MM.1S (cell line): Measurements from ENCODE around the gene FYCO1.

Source experiments
- DNase-seq: peaks from one replicate; pipeline ENCODE4 v3.0.0-alpha.2; 2015
- H2AFZ ChIP-seq: fragments of 300-600 bp; sonication (generic); 2 replicates; pipeline ENCODE4 v1.6.0; 2016; ENCODE audit warnings: antibody characterized with exemption, low read length
- H3F3A ChIP-seq: fragments of 300-600 bp; sonication (generic); 2 replicates; pipeline ENCODE4 v1.6.1; 2016; ENCODE audit warnings: mild to moderate bottlenecking, antibody characterized with exemption, low read length, moderate library complexity, mixed read lengths; ENCODE audit not compliant: insufficient read depth
- H3K27ac ChIP-seq: fragments of 300-600 bp; sonication (generic); 2 replicates; pipeline ENCODE4 v1.5.1; 2016; ENCODE audit warnings: mild to moderate bottlenecking, low read length
- H3K27me3 ChIP-seq: fragments of 300-600 bp; sonication (generic); replicated peaks from 2 replicates; pipeline ENCODE4 v1.6.0; 2016; ENCODE audit warnings: low read length; ENCODE audit not compliant: insufficient read depth
- H3K36me3 ChIP-seq: fragments of 300-600 bp; sonication (generic); replicated peaks from 2 replicates; pipeline ENCODE4 v1.6.1; 2016; ENCODE audit warnings: mild to moderate bottlenecking, low read length, mixed read lengths; ENCODE audit not compliant: insufficient read depth
- H3K4me1 ChIP-seq: fragments of 300-600 bp; sonication (generic); 2 replicates; pipeline ENCODE4 v1.6.1; 2016; ENCODE audit warnings: low read length, mixed read lengths
- H3K4me2 ChIP-seq: fragments of 300-600 bp; sonication (generic); 2 replicates; pipeline ENCODE4 v1.6.0; 2016; ENCODE audit warnings: low read depth, low read length
- H3K4me3 ChIP-seq: fragments of 300-600 bp; sonication (generic); 2 replicates; pipeline ENCODE4 v1.5.1; 2016; ENCODE audit warnings: low read length, mixed read lengths
- H3K79me2 ChIP-seq: fragments of 300-600 bp; sonication (generic); 2 replicates; pipeline ENCODE4 v1.6.1; 2016; ENCODE audit warnings: mixed run types, low read length, mixed read lengths
- H3K9ac ChIP-seq: fragments of 300-600 bp; sonication (generic); 2 replicates; pipeline ENCODE4 v1.6.1; 2016; ENCODE audit warnings: low read length, mixed read lengths
- H3K9me2 ChIP-seq: fragments of 300-600 bp; sonication (generic); replicated peaks from 2 replicates; pipeline ENCODE4 v1.6.1; 2016; ENCODE audit warnings: mild to moderate bottlenecking, low read length, mixed read lengths; ENCODE audit not compliant: insufficient read depth
- H3K9me3 ChIP-seq: fragments of 300-600 bp; sonication (generic); replicated peaks from 2 replicates; pipeline ENCODE4 v1.6.1; 2016; ENCODE audit warnings: mild to moderate bottlenecking, low read length, mixed read lengths; ENCODE audit not compliant: insufficient read depth
- H4K20me1 ChIP-seq: fragments of 300-600 bp; sonication (generic); 2 replicates; pipeline ENCODE4 v1.6.1; 2016; ENCODE audit warnings: mild to moderate bottlenecking, low read length, moderate library complexity, mixed read lengths; ENCODE audit not compliant: insufficient read depth
- EZH2 ChIP-seq: fragments of 300-600 bp; sonication (generic); optimal IDR thresholded peaks from 2 replicates; pipeline ENCODE3; 2017; ENCODE audit warnings: low read depth, mild to moderate bottlenecking, antibody characterized with exemption, low read length, mixed read lengths
- EZH2phosphoT487 ChIP-seq: fragments of 300-600 bp; sonication (generic); IDR thresholded peaks from 2 replicates; pipeline ENCODE4 v1.6.1; 2018; ENCODE audit warnings: antibody characterized with exemption, low read length
- TF ChIP-seq, protein P1 (sequence below): fragments of 300-600 bp; sonication (generic); IDR thresholded peaks from 2 replicates; pipeline ENCODE4 v1.5.1; 2016; ENCODE audit warnings: antibody characterized with exemption, low read length, mixed read lengths

FYCO1 gene

DNA sequence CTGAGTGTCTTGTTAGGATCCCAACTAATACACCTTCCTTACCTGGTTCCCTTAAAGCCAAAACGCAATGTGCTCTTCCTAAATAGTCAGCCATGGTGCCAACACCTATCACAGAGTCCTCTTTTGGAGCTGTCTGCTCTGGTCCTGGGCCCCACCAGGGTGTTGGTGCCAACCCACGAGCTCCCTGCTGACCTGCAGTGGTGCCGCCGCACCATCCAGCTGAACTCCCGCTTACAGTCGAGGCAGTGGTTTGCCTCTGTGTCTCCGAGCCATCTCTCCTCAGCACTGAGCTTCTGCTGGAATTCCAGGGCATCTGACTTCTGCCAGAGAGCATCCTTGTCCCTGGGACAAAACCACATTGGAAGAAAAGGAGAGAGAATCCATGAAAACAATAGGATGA lies 36.4 kb downstream of the FYCO1 start:
- Histone ChIP-seq H3K4me3 (no peak overlapping the region), H3K9me3 (no peaks in the 10 kb centered on the region), H3K27me3 (no peaks in the 10 kb centered on the region), H4K20me1 (no peaks in the 10 kb centered on the region), H3K27ac (no peak overlapping the region), H3K36me3 (no peaks in the 10 kb centered on the region), H3K9me2 (no peaks in the 10 kb centered on the region), H3K4me1 (peaks cover 18% of the 10 kb centered on the region), H2AFZ (no peak overlapping the region), H3K9ac (no peak overlapping the region), H3K4me2 (no peak overlapping the region), H3F3A (0 out of 2 replicates have a peak, but pooled peaks cover 2% of the 10 kb centered on the region), H3K79me2 (no peaks in the 10 kb centered on the region)
- TF ChIP-seq, protein P1, sequence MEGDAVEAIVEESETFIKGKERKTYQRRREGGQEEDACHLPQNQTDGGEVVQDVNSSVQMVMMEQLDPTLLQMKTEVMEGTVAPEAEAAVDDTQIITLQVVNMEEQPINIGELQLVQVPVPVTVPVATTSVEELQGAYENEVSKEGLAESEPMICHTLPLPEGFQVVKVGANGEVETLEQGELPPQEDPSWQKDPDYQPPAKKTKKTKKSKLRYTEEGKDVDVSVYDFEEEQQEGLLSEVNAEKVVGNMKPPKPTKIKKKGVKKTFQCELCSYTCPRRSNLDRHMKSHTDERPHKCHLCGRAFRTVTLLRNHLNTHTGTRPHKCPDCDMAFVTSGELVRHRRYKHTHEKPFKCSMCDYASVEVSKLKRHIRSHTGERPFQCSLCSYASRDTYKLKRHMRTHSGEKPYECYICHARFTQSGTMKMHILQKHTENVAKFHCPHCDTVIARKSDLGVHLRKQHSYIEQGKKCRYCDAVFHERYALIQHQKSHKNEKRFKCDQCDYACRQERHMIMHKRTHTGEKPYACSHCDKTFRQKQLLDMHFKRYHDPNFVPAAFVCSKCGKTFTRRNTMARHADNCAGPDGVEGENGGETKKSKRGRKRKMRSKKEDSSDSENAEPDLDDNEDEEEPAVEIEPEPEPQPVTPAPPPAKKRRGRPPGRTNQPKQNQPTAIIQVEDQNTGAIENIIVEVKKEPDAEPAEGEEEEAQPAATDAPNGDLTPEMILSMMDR: no peak
- no peak for TF ChIP-seq EZH2phosphoT487
- DNase-seq: no peak

DNA sequence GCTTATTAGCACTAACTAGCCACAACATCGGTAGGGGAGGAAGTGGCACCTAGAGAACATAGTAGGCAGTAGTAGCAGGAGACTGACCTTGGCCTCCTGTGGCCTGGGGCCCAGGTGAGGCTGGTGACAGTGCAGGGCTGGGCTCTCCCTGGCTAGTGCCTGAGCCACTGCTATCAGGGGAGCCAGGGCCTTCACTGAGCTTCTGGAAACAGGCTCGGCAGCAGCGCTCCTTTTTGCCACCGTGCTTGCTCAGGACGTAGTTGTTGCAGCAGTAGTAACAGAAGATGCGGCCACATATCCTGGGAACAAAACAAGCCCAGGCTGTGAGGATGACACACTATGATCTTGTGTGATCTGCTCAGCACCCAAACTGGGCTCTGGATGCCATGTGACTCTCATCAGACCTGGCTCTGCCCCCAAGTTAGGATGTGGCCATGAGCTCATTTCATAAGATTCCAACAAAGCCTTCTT lies 37.3 kb downstream of the FYCO1 start:
- Histone ChIP-seq H3K9me2 (no peaks in the 10 kb centered on the region), H3K79me2 (no peaks in the 10 kb centered on the region), H2AFZ (no peak overlapping the region), H3K4me1 (peaks cover 16% of the 10 kb centered on the region), H3F3A (0 out of 2 replicates have a peak, but pooled peaks cover 2% of the 10 kb centered on the region), H4K20me1 (no peaks in the 10 kb centered on the region), H3K36me3 (no peaks in the 10 kb centered on the region), H3K27me3 (no peaks in the 10 kb centered on the region), H3K9ac (no peak overlapping the region), H3K9me3 (no peaks in the 10 kb centered on the region), H3K4me3 (no peak overlapping the region), H3K27ac (no peak overlapping the region), H3K4me2 (no peak overlapping the region)
- DNase-seq: no peak
- TF ChIP-seq, protein P1: no peak
- TF ChIP-seq EZH2: no peak
- no peak for TF ChIP-seq EZH2phosphoT487

DNA sequence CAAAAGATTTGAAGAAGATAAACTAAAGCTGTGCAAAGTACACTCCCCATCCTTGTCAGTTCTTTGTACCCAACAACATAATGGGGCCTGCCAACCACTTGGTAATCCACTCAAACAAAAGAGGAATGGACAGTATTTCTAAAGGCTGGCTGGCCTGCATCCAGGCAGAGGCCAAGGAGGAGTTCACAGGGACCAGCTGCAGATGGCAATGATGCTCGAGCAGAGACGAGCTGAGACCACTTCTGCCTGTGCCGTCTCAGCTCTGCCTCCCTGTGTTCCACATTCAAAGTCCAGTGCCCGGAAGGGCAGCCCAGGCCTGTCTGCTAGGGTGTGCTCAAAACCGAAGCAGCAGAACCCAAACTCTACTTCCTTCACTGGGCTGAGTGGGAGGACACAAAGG lies 38.0 kb downstream of the FYCO1 start:
- 0 out of 2 replicates have a peak, but pooled peaks cover 2% of the 10 kb centered on the region for H3F3A ChIP-seq
- peaks cover 11% of the 10 kb centered on the region for H3K4me1 ChIP-seq
- no peak for DNase-seq
- TF ChIP-seq EZH2: no peak
- TF ChIP-seq, protein P1: no peak
- TF ChIP-seq EZH2phosphoT487: no peak
- H3K36me3 ChIP-seq: no peaks in the 10 kb centered on the region
- H2AFZ ChIP-seq: no peak overlapping the region
- H3K27me3 ChIP-seq: no peaks in the 10 kb centered on the region
- no peaks in the 10 kb centered on the region for H4K20me1 ChIP-seq
- H3K27ac ChIP-seq: no peak overlapping the region
- no peaks in the 10 kb centered on the region for H3K9me3 ChIP-seq
- no peak overlapping the region for H3K9ac ChIP-seq
- H3K4me3 ChIP-seq: no peak overlapping the region
- no peak overlapping the region for H3K4me2 ChIP-seq
- no peaks in the 10 kb centered on the region for H3K79me2 ChIP-seq
- no peaks in the 10 kb centered on the region for H3K9me2 ChIP-seq
